EL (cell line): Measurements from ENCODE around the gene MAMLD1.

Experiments used
- DNase-seq: peaks from one replicate; pipeline ENCODE4 v3.0.0-alpha.2; 2016

MAMLD1 gene

GRCh38 chrX:150463566-150463965 lies 100.4 kb downstream of the MAMLD1 start:
- no peak for DNase-seq

GRCh38 chrX:150464001-150464400 lies 100.9 kb downstream of the MAMLD1 start:
- no peak for DNase-seq

- DNase-seq: no peak
These were observed 102.2 kb downstream of the MAMLD1 start for GRCh38 chrX:150465326-150465725.

DNA sequence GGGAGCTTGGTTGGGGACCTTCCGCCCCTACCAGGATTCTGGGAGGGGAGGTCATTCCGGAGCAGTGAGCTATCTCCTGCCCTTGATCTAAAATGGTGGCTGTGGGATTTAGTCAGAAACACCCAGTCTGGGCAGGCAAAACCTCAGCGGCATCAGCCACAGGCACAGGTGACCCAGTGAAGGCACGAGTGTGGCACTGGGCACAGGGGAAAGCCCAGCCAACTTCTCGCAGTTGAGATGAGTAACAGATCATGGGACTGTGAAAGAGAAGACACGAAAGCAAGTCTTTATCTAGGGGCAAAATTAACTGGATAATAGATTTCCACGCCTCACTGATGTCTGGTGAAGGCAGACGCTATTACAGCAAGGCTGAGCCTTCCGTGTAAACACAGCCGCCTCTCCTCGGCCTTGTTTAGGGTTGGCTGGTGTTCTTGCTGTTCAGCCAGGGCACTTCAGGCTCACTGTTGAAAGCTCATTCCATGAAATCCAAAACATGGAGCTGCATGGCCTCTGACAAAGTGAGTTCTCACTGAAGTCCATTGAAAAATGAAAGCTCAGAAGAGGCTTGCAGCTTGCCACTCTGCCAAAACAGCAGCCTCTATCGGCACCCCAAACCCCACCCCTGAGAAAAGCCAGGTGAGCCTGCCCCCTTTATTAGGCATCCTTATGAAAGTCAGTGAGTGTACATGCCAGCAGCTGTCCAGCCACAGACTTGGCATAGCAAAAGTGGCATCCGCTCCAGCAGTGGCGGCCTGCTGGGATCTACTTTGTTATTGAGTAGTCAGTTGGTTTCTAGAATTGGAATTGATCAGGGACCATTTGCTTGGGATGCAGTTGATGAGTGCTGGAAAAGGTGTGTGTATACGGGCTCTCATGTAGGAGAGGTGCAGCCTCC lies 103.0 kb downstream of the MAMLD1 start:
- DNase-seq: no peak

- no peak for DNase-seq
These were observed 109.2 kb downstream of the MAMLD1 start for GRCh38 chrX:150472306-150472705.

DNA sequence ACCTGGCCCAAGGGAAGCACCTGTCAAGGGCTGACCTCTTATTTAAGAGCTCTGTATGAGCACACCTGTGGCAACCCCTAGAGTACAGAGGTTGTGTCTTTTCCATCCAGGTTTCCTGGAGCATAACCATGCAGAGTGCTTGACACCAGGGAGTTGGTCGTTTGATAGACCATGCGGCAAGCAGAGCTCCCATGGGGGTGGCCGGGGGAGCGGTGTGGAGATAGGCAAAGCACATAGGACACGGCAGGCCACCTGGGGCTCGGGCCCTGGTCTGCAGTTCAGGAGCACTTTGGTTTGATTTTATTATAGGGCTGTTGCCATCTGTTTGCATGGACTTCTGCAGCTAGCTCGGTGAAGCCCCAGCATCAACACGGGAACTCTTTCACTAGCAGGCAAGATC lies 110.3 kb downstream of the MAMLD1 start:
- DNase-seq: no peak

- no peak for DNase-seq
These were observed 112.3 kb downstream of the MAMLD1 start for GRCh38 chrX:150475461-150475860.

DNA sequence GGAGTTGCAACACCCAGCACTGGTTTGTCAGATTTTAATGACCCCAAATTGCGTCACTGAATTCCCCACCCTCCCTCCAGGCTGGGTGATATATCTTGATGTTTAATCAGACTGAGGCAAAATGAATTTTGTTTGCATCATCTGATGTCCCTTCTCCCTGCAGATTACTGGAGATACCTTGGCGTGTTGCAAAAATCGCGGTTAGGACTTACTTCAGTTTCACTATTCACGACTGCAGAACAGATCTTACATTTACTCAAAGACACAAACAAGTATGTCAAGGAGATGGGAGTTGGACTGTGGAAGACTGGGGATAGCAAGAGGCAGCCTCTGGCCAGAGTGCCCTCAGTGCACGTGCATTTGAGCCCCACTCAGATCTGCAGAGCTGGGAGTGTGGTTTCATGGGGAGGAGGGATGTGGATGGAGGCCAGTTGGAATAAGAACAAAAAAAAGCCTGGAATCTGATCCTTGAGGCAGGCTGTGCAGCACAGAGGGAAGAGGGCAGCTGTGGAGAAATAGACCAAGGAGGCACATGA lies 113.1 kb downstream of the MAMLD1 start:
- DNase-seq: peak; percentile 4

DNA sequence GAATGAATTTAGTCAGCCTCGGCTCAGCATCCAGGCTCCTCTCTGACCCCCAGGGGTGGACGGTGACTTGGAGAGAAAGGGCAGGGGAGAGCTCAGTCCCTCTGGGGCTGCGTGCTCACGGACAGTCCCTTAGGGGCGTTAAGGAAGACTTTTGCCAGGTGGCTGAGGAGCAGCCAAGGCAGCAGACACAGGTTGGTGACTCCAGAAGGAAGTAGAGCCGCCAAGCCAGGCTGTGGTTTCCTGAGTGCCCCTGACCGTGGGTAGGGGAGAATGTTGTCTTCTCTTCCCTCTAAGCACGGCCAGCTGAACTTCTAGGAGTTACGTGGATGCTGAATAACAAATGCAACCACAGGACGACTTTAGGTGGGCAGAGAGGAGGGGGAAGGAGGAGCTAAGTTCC lies 114.3 kb downstream of the MAMLD1 start:
- no peak for DNase-seq

DNA sequence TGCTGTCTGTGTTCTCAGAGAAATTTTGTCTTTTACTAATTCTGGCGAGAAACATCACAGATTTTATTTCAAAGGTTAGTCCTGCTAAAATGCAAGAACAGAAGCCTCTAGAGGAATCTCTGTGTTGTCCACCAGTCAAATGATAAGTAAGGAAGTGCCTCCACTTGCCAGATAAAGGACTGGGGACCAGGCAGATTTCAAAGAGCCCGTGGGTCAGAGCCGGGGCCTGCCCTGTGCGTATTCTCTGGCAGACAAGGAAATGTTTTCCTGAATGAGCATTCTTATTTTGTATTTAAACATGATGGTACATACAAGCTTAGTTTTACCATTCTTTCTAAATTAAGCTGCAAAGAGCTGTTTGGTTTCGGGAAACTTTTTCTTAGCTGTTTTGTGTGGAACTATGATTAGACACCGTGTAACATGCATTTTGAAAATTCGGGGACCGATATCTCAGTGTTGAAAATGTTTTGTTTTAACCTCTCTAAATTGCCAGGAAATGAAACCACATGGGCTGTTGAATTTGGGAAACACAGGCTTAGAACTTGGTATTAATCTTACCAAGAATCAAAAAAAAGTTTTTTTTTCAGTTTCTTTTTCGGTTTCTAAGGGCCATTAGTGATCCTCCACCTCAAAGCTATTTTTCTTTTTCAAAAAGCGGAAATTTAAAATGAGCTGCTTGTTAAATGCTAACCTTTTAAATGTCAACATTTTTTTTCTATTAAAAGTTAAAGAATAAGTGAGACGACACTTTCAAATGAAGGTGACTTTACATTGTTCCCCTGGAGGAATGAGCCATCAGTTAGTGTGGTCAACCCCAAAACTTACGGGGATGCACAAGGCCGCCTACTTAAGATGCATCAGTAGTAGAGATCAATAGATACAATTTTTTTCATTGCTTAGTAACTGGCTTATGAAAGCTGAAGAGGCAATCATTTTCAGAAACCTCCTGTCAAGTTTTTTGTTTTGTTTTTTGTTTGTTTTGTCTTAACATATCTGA lies 115.7 kb downstream of the MAMLD1 start:
- DNase-seq: no peak

- peak; percentile 64 for DNase-seq
These were observed 119.6 kb downstream of the MAMLD1 start for GRCh38 chrX:150482537-150483206.

GRCh38 chrX:150483356-150483985 lies 120.4 kb downstream of the MAMLD1 start:
- no peak for DNase-seq

DNA sequence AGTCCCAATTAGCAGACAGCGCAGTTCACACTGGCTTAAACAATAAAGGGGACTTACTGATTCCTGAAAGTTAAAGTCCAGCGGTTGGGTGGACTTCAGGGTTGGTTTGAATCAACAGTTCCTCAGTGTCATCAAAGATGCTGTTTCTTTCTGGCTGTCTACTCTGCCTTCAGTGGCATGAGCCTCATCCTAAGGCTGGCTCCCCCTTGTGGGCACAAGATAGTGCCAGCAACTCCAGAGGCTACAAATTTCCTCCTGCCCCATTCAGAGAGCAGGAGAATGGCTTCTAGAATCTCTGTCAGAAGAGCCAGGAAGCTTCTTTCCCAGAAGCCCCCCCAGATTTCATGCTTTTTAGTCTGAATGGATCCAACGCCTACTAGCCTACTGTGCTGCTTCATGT lies 122.9 kb downstream of the MAMLD1 start:
- peak; percentile 47 for DNase-seq

GRCh38 chrX:150487369-150488094 lies 124.4 kb downstream of the MAMLD1 start:
- DNase-seq: no peak

DNA sequence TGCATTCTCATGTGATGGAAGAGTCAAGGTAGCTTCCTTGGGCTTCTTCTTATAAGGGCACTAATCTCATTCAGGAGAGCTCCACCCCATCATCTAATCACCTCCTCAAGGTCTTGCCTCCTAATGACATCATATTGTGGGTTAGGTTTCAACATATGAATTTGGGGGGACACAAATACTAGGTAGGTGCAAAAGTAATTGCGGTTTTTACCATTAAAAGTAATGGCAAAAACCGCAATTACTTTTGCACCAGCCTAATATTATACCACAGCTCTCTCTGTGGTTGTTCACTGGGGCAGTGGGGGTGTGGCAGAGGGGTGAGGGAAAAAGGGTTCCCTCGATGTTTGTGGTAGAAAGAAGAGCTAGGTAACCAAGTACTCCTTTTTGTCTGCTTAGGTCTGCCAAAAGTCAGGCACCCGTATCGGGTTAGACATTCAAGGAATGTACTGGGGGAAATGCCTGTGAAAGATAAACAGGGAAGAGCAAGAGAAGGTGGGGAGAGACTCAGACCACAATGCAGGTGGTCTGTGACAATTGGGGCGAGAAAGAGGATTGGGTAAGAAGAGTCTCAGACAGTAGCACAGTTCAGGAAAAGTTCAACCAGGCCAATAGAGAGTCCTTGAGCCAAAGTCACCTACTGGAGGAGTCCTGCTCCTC lies 126.4 kb downstream of the MAMLD1 start:
- DNase-seq: no peak

GRCh38 chrX:150495496-150495895 lies 132.4 kb downstream of the MAMLD1 start:
- no peak for DNase-seq

- DNase-seq: no peak
These were observed 136.1 kb downstream of the MAMLD1 start for GRCh38 chrX:150499240-150499639.

DNA sequence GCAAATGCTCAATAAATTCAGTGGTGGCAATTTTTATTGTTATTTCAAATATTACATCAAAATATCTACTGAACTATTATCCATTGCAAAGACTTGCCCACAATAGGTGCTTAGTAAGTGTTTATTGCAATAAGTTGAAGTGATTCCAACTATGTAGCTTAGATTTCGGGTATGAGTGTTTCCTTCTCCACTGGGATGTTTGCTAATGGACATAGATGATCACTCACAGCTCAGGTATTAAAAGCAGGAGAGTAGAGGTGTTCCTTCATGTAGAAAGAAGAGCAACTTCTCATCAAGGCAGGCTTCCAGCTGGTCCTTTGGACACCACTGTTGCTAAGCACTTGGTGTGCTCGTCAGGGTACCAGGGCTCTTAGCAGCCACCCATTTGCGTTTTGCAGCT lies 139.0 kb downstream of the MAMLD1 start:
- no peak for DNase-seq

- DNase-seq: no peak
These were observed 140.1 kb downstream of the MAMLD1 start for GRCh38 chrX:150502979-150503897.

- DNase-seq: peak; percentile 16
These were observed 140.7 kb downstream of the MAMLD1 start for GRCh38 chrX:150503898-150504219.
